Hepatocyte (in vitro differentiated cells): ENCODE measurements around the gene LINC00305. TPM values are rescaled to one million over a fixed set of nuclear protein-coding genes. Genes with fewer than 3 reads are reported as not detected.

Experiments used
- DNase-seq: peaks from one replicate; pipeline ENCODE4 v3.0.0-alpha.2; 2016; ENCODE audit warnings: low spot score
- H2AFZ ChIP-seq: fragments of 200-600 bp; sonication (generic); 2 replicates; pipeline ENCODE4 v1.6.0; 2016; ENCODE audit warnings: antibody characterized with exemption, mild to moderate bottlenecking
- H3K27ac ChIP-seq: fragments of 200-600 bp; sonication (generic); 2 replicates; pipeline ENCODE4 v1.5.1; 2016; ENCODE audit warnings: mild to moderate bottlenecking
- H3K27me3 ChIP-seq: fragments of 200-600 bp; sonication (generic); 2 replicates; pipeline ENCODE4 v1.6.1; 2016
- H3K36me3 ChIP-seq: fragments of 200-600 bp; sonication (generic); replicated peaks from 2 replicates; pipeline ENCODE4 v1.5.1; 2016; ENCODE audit warnings: low read depth; ENCODE audit not compliant: insufficient read depth
- H3K4me1 ChIP-seq: fragments of 200-600 bp; sonication (generic); 2 replicates; pipeline ENCODE4 v1.5.1; 2016; ENCODE audit warnings: mild to moderate bottlenecking, moderate library complexity; ENCODE audit not compliant: insufficient read depth
- H3K4me2 ChIP-seq: fragments of 200-600 bp; sonication (generic); 2 replicates; pipeline ENCODE4 v1.6.0; 2016
- H3K4me3 ChIP-seq: fragments of 200-600 bp; sonication (generic); 2 replicates; pipeline ENCODE4 v1.5.1; 2016; ENCODE audit warnings: mild to moderate bottlenecking
- H3K79me2 ChIP-seq: fragments of 200-600 bp; sonication (generic); 2 replicates; pipeline ENCODE4 v1.6.0; 2017; ENCODE audit warnings: mild to moderate bottlenecking
- H3K9me2 ChIP-seq: fragments of 200-600 bp; sonication (generic); replicated peaks from 2 replicates; pipeline ENCODE4 v1.6.0; 2017; ENCODE audit warnings: mild to moderate bottlenecking; ENCODE audit not compliant: insufficient read depth
- H3K9me3 ChIP-seq: fragments of 200-600 bp; sonication (generic); 2 replicates; pipeline ENCODE4 v1.5.1; 2016; ENCODE audit warnings: low read depth, mild to moderate bottlenecking
- H4K20me1 ChIP-seq: fragments of 200-600 bp; sonication (generic); 2 replicates; pipeline ENCODE4 v1.6.0; 2016; ENCODE audit warnings: mild to moderate bottlenecking; ENCODE audit not compliant: insufficient read depth, poor library complexity, severe bottlenecking
- EZH2 ChIP-seq: fragments of 200-600 bp; sonication (generic); IDR thresholded peaks from 2 replicates; pipeline ENCODE4 v1.6.1; 2016; ENCODE audit warnings: antibody characterized with exemption, mild to moderate bottlenecking, borderline replicate concordance
- EZH2phosphoT487 ChIP-seq: fragments of 200-600 bp; sonication (generic); IDR thresholded peaks from one replicate; pipeline ENCODE4 v1.6.1; 2018; ENCODE audit warnings: antibody characterized with exemption, mild to moderate bottlenecking, low read depth, moderate library complexity; ENCODE audit not compliant: unreplicated experiment, severe bottlenecking
- WGBS: methylation state at CpG from one replicate; pipeline ENCODE4 v1.1.6; 2016; ENCODE audit warnings: low lambda C conversion rate; ENCODE audit errors: missing lambda C conversion rate; 5-methylcytosine and 5-hydroxymethylcytosine counted together
- polyA plus RNA-seq: library from polyadenylated mRNA; unstranded; fragments of >200 nt; fragmentation: Nextera tagmentation; extraction: Ambion mirVana; gene quantifications from 2 replicates; pipeline ENCODE4 v1.2.1, GENCODE V29; 2016
- total RNA-seq: library from RNA; depleted of rRNA; stranded (reverse); fragments of >200 nt; gene quantifications from 2 replicates; pipeline ENCODE4 v1.2.3, GENCODE V29; 2014
- TF ChIP-seq, protein P1 (sequence below): fragments of 200-600 bp; sonication (generic); IDR thresholded peaks from 2 replicates; pipeline ENCODE4 v1.5.1; 2016; ENCODE audit warnings: antibody characterized with exemption, mild to moderate bottlenecking; ENCODE audit not compliant: poor library complexity

Gene LINC00305
- total and polyA plus RNA-seq, 2 experiments from 2014 or later: 0.30 to 1.9 TPM

DNA sequence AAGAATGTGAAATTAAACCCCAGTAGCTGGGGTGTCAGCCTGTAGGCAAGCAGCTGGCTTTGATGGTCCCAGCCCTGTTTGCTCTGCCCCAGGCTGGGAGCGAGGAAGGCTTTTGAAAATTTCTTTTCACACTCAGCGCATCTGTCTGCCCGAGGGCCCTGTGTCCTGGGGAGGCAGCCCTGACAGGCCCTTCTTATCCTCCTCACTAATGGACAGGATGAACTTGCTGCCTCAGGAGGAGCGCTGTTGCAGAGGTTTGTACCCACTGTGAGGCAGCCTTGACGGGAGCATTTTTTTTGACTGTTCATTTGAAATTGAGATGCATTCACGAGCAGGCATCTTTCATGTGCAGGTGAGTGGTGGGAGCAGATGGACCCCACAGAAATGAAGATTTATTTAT, 116.6 kb downstream of the LINC00305 start:
- WGBS: 43% methylated on average over 6 of the region's 6 CpGs

GRCh38 chr18:64031411-64031810, 117.5 kb downstream of the LINC00305 start:
- Histone ChIP-seq H3K4me3 (no peak overlapping the region), H3K79me2 (no peaks in the 10 kb centered on the region), H3K9me3 (no peaks in the 10 kb centered on the region), H3K36me3 (no peaks in the 10 kb centered on the region), H2AFZ (no peak overlapping the region), H3K4me2 (no peak overlapping the region), H3K27ac (no peak overlapping the region), H3K27me3 (no peaks in the 10 kb centered on the region), H3K4me1 (no peaks in the 10 kb centered on the region), H3K9me2 (no peaks in the 10 kb centered on the region), H4K20me1 (no peaks in the 10 kb centered on the region)
- DNase-seq: no peak
- 70% methylated on average over 3 of the region's 3 CpGs for WGBS
- no peak for TF ChIP-seq EZH2phosphoT487
- TF ChIP-seq, protein P1, sequence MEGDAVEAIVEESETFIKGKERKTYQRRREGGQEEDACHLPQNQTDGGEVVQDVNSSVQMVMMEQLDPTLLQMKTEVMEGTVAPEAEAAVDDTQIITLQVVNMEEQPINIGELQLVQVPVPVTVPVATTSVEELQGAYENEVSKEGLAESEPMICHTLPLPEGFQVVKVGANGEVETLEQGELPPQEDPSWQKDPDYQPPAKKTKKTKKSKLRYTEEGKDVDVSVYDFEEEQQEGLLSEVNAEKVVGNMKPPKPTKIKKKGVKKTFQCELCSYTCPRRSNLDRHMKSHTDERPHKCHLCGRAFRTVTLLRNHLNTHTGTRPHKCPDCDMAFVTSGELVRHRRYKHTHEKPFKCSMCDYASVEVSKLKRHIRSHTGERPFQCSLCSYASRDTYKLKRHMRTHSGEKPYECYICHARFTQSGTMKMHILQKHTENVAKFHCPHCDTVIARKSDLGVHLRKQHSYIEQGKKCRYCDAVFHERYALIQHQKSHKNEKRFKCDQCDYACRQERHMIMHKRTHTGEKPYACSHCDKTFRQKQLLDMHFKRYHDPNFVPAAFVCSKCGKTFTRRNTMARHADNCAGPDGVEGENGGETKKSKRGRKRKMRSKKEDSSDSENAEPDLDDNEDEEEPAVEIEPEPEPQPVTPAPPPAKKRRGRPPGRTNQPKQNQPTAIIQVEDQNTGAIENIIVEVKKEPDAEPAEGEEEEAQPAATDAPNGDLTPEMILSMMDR: no peak
- no peak for TF ChIP-seq EZH2

More for the DNA sequence above, 116.6 kb downstream of the LINC00305 start:
- TF ChIP-seq, protein P1: no peak
- TF ChIP-seq EZH2: no peak
- no peak for TF ChIP-seq EZH2phosphoT487
- H4K20me1 ChIP-seq: no peaks in the 10 kb centered on the region
- no peaks in the 10 kb centered on the region for H3K27me3 ChIP-seq
- H3K4me2 ChIP-seq: no peak overlapping the region
- H2AFZ ChIP-seq: no peak overlapping the region
- no peaks in the 10 kb centered on the region for H3K9me3 ChIP-seq
- H3K27ac ChIP-seq: no peak overlapping the region
- no peaks in the 10 kb centered on the region for H3K36me3 ChIP-seq
- peaks cover 4% of the 10 kb centered on the region for H3K4me1 ChIP-seq
- DNase-seq: no peak
- no peak overlapping the region for H3K4me3 ChIP-seq
- no peaks in the 10 kb centered on the region for H3K9me2 ChIP-seq
- H3K79me2 ChIP-seq: no peaks in the 10 kb centered on the region

Other genes starting within 250 kb of the LINC00305 start
- 0.93 TPM in 1 of 2 replicates, not detected in the other for gene SERPINB10, start 241.1 kb downstream of the LINC00305 start, total RNA-seq
- gene SERPINB10, start 241.1 kb downstream of the LINC00305 start, polyA plus RNA-seq: not detected in 2 replicates
- 0.10 TPM in 1 of 2 replicates, not detected in the other for gene HMSD, start 199.8 kb downstream of the LINC00305 start, total RNA-seq
- 0.51 TPM in 1 of 2 replicates, not detected in the other for gene HMSD, start 199.8 kb downstream of the LINC00305 start, polyA plus RNA-seq
- 9.3 and 10.9 TPM in 2 replicates for gene SERPINB8, start 179.0 kb downstream of the LINC00305 start, total RNA-seq
- 14.7 and 16.7 TPM in 2 replicates for gene SERPINB8, start 179.0 kb downstream of the LINC00305 start, polyA plus RNA-seq